ENCODE results near the gene SCFD2. TPM values are rescaled to one million over a fixed set of nuclear protein-coding genes. Genes with fewer than 3 reads are reported as not detected.

SCFD2 gene
- total and polyA plus RNA-seq, 2 experiments from 2014 or later: 13.2 to 15.9 TPM

- H3K4me1 ChIP-seq (ENCODE audit: low read depth): no peaks in the 10 kb centered on the region
- TF ChIP-seq, protein P1, sequence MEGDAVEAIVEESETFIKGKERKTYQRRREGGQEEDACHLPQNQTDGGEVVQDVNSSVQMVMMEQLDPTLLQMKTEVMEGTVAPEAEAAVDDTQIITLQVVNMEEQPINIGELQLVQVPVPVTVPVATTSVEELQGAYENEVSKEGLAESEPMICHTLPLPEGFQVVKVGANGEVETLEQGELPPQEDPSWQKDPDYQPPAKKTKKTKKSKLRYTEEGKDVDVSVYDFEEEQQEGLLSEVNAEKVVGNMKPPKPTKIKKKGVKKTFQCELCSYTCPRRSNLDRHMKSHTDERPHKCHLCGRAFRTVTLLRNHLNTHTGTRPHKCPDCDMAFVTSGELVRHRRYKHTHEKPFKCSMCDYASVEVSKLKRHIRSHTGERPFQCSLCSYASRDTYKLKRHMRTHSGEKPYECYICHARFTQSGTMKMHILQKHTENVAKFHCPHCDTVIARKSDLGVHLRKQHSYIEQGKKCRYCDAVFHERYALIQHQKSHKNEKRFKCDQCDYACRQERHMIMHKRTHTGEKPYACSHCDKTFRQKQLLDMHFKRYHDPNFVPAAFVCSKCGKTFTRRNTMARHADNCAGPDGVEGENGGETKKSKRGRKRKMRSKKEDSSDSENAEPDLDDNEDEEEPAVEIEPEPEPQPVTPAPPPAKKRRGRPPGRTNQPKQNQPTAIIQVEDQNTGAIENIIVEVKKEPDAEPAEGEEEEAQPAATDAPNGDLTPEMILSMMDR (IDR thresholded peaks at IDR 0.05; ENCODE audit: low read depth, low read length): no peak
- DNase-seq (ENCODE audit: low read depth in 1 of 2, low spot score in 1 of 2): no peak
Observed at GRCh38 chr4:52968691-52969090, 397.2 kb downstream of the SCFD2 start.

GRCh38 chr4:52968241-52968640 lies 397.6 kb downstream of the SCFD2 start:
- DNase-seq (ENCODE audit: low read depth in 1 of 2, low spot score in 1 of 2): no peak
- H3K4me3 ChIP-seq: no peak overlapping the region
- H3K36me3 ChIP-seq: no peaks in the 10 kb centered on the region
- no peaks in the 10 kb centered on the region for H3K4me1 ChIP-seq (ENCODE audit: low read depth)
- TF ChIP-seq, protein P1 (IDR thresholded peaks at IDR 0.05; ENCODE audit: low read depth, low read length): no peak
- H3K27me3 ChIP-seq: no peaks in the 10 kb centered on the region
- no peaks in the 10 kb centered on the region for H3K9me3 ChIP-seq (ENCODE audit: low read depth)
- H3K27ac ChIP-seq: no peak overlapping the region

More at GRCh38 chr4:52968691-52969090, 397.2 kb downstream of the SCFD2 start:
- Histone ChIP-seq H3K27me3 (no peaks in the 10 kb centered on the region), H3K9me3 (ENCODE audit: low read depth) (no peaks in the 10 kb centered on the region), H3K27ac (no peak overlapping the region), H3K4me3 (no peak overlapping the region), H3K36me3 (no peaks in the 10 kb centered on the region)

DNA sequence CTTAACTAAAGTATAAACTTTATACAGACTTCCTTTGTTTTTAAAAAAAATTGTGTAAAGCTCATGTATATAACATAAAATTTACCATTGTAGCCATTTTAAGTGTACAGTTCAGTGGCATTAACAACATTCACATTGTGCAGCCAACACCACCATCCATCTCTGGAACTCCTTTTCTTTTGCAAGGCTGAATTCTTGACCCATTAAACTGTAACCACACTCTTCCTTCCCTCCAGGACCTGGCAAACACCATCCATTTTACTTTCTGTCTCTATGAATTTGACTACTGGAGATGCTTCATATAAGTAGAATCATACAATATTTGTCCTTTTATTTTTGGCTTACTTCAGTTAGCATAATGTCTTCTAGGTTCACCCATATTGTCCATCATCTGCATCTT lies 399.1 kb downstream of the SCFD2 start:
- TF ChIP-seq, protein P1 (IDR thresholded peaks at IDR 0.05; ENCODE audit: low read depth, low read length): no peak
- DNase-seq (ENCODE audit: low read depth in 1 of 2, low spot score in 1 of 2): no peak
- Histone ChIP-seq H3K27me3 (no peaks in the 10 kb centered on the region), H3K36me3 (no peaks in the 10 kb centered on the region), H3K9me3 (ENCODE audit: low read depth) (no peaks in the 10 kb centered on the region), H3K27ac (no peak overlapping the region), H3K4me3 (no peak overlapping the region), H3K4me1 (ENCODE audit: low read depth) (no peaks in the 10 kb centered on the region)

DNA sequence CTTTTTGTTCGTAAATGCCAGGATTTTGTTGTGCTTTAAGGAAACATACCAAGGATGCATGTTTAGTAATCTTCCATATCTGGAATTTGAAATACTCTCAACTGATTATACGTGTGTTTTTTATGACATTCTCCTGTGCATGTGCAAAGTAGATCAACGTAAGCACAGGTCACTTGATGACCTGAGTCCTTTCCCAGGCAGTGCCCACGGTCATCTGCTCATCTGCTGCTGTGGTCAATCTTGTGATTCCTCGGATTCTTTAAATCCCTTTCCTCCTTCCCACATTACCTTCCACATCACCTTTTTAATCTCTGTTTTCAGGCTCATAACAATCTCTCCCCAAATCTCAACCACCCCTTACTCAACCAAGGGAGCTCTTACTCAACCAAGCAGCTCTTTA lies 399.7 kb downstream of the SCFD2 start:
- Histone ChIP-seq H3K9me3 (ENCODE audit: low read depth) (no peaks in the 10 kb centered on the region), H3K27me3 (no peaks in the 10 kb centered on the region), H3K36me3 (no peaks in the 10 kb centered on the region), H3K4me3 (no peak overlapping the region), H3K4me1 (ENCODE audit: low read depth) (no peaks in the 10 kb centered on the region), H3K27ac (no peak overlapping the region)
- no peak for DNase-seq (ENCODE audit: low read depth in 1 of 2, low spot score in 1 of 2)
- TF ChIP-seq, protein P1 (IDR thresholded peaks at IDR 0.05; ENCODE audit: low read depth, low read length): no peak

DNA sequence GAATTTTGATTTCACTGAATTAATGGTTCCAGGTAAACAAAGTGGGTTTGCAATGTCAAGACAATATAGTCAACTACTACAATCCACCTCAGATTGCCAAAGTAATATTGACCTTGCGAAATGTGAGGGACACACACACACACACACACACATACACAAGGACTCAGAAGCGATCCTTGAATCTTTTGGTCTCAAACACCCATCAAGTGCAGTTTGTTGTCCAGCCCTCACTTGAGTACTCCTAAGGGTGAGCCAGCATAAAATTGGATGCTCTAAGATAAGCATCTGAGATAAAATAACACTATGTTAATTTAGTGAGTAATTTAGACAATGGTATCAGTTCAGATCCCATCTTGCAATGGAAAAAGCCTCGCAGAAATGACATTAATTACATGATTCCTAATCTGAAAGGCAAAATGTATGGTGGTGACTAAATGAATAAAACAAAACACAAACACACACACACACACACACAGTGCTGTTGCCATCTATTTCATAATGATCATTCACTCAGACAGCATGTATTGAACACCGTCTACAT lies 401.2 kb downstream of the SCFD2 start:
- TF ChIP-seq, protein P1 (IDR thresholded peaks at IDR 0.05; ENCODE audit: low read depth, low read length): no peak
- no peaks in the 10 kb centered on the region for H3K4me1 ChIP-seq (ENCODE audit: low read depth)

More for the DNA sequence above, 401.2 kb downstream of the SCFD2 start:
- Histone ChIP-seq H3K9me3 (ENCODE audit: low read depth) (no peaks in the 10 kb centered on the region), H3K27me3 (no peaks in the 10 kb centered on the region), H3K27ac (no peak overlapping the region), H3K36me3 (no peaks in the 10 kb centered on the region), H3K4me3 (no peak overlapping the region)
- no peak for DNase-seq (ENCODE audit: low read depth in 1 of 2, low spot score in 1 of 2)

All from cardiac muscle cell (in vitro differentiated cells and primary cell).